Ascending aorta (tissue), 2 donors: ENCODE results near the gene TEC. TPM values are rescaled to one million over a fixed set of nuclear protein-coding genes. Genes with fewer than 3 reads are reported as not detected.

Experiments
- DNase-seq, 2 donors: peaks; one replicate each; pipeline ENCODE4 v3.0.0-alpha.2; 2019; ENCODE audit warnings: low spot score in 2 of 2
- H3K27ac ChIP-seq, 2 donors: fragments of 200-600 bp; sonication (generic); one replicate each; pipeline ENCODE4 v1.5.1; 2016 to 2017; ENCODE audit warnings: mild to moderate bottlenecking in 1 of 2
- H3K27me3 ChIP-seq: fragments of 200-600 bp; sonication (generic); one replicate; pipeline ENCODE4 v1.5.1; 2017
- H3K36me3 ChIP-seq, 2 donors: fragments of 200-600 bp; sonication (generic); one replicate each; pipeline ENCODE4 v1.5.1; 2016
- H3K4me1 ChIP-seq, 2 donors: fragments of 200-600 bp; sonication (generic); one replicate each; pipeline ENCODE4 v1.5.1; 2016 to 2017; ENCODE audit warnings: mild to moderate bottlenecking in 1 of 2
- H3K4me3 ChIP-seq, 2 donors: fragments of 200-600 bp; sonication (generic); one replicate each; pipeline ENCODE4 v1.5.1; 2016 to 2017; ENCODE audit warnings: mild to moderate bottlenecking in 1 of 2
- H3K9me3 ChIP-seq, 2 donors: fragments of 200-600 bp; sonication (generic); one replicate each; pipeline ENCODE4 v1.5.1; 2016
- CTCF ChIP-seq, 3 experiments: fragments of 200-600 bp in 2 of 3; fragments of 450-650 bp in 1 of 3; sonication (generic) in 2 of 3; IDR thresholded peaks; one replicate each; pipeline ENCODE4 v1.5.1; 2016 to 2019; ENCODE audit warnings: antibody characterized with exemption in 3 of 3, mild to moderate bottlenecking in 1 of 3, moderate library complexity in 1 of 3
- intact Hi-C: fragments of 100-400 bp; cut with DNase I; formaldehyde crosslinking; loops from one replicate; pipeline ENCODE4 v1.15.1; 2023
- total RNA-seq: library from RNA; depleted of rRNA; stranded (reverse); fragments of >200 nt; gene quantifications from one replicate; pipeline ENCODE4 v1.1.0, GENCODE V29; 2016

The TEC gene
- total RNA-seq, 1 donor from 2014 or later, result 4.5 TPM

- Histone ChIP-seq H3K36me3 (no peaks in the 10 kb centered on the region), H3K4me3 (no peak overlapping the region), H3K4me1 (no peaks in the 10 kb centered on the region), H3K27me3 (no peaks in the 10 kb centered on the region), H3K9me3 (no peaks in the 10 kb centered on the region), H3K27ac (no peak overlapping the region)
- intact Hi-C loops, result no loop called here
- no peak for TF ChIP-seq CTCF (IDR thresholded peaks at IDR 0.05)
- DNase-seq, result no peak
These were observed 93.8 kb downstream of the TEC start for GRCh38 chr4:48175806-48176205.

- intact Hi-C loops, result no loop called here
- no peak overlapping the region for H3K27ac ChIP-seq
These were observed 94.3 kb downstream of the TEC start for GRCh38 chr4:48175328-48175727.

GRCh38 chr4:48173056-48173991 lies 96.3 kb downstream of the TEC start:
- no peak overlapping the region for H3K27ac ChIP-seq
- H3K27me3 ChIP-seq, result no peaks in the 10 kb centered on the region
- H3K4me1 ChIP-seq, result no peaks in the 10 kb centered on the region
- intact Hi-C loops, result no loop called here
- no peak for TF ChIP-seq CTCF (IDR thresholded peaks at IDR 0.05)
- no peak overlapping the region for H3K4me3 ChIP-seq
- H3K9me3 ChIP-seq, result no peaks in the 10 kb centered on the region
- H3K36me3 ChIP-seq, result no peaks in the 10 kb centered on the region
- DNase-seq, result no peak

More at GRCh38 chr4:48175328-48175727, 94.3 kb downstream of the TEC start:
- H3K9me3 ChIP-seq, result no peaks in the 10 kb centered on the region
- DNase-seq, result no peak
- H3K4me3 ChIP-seq, result no peak overlapping the region
- H3K27me3 ChIP-seq, result no peaks in the 10 kb centered on the region
- no peaks in the 10 kb centered on the region for H3K4me1 ChIP-seq
- no peaks in the 10 kb centered on the region for H3K36me3 ChIP-seq
- no peak for TF ChIP-seq CTCF (IDR thresholded peaks at IDR 0.05)

GRCh38 chr4:48172651-48173050 lies 97.0 kb downstream of the TEC start:
- Histone ChIP-seq H3K36me3 (no peaks in the 10 kb centered on the region), H3K4me3 (no peak overlapping the region), H3K27me3 (no peaks in the 10 kb centered on the region), H3K27ac (no peak overlapping the region), H3K9me3 (no peaks in the 10 kb centered on the region), H3K4me1 (no peaks in the 10 kb centered on the region)
- TF ChIP-seq CTCF (IDR thresholded peaks at IDR 0.05), result no peak
- intact Hi-C loops, result no loop called here
- DNase-seq, result no peak

- H3K36me3 ChIP-seq, result peaks cover 0 to 3% of the 10 kb centered on the region in 2 donors
- H3K4me3 ChIP-seq, result no peak overlapping the region
- TF ChIP-seq CTCF (IDR thresholded peaks at IDR 0.05), result no peak
- H3K27ac ChIP-seq, result no peak overlapping the region
- H3K9me3 ChIP-seq, result no peaks in the 10 kb centered on the region
- H3K4me1 ChIP-seq, result no peaks in the 10 kb centered on the region
- H3K27me3 ChIP-seq, result no peaks in the 10 kb centered on the region
- DNase-seq, result no peak
- intact Hi-C loops, result no loop called here
These were observed 100.0 kb downstream of the TEC start for GRCh38 chr4:48169636-48170035.
